Putamen (tissue), 1 donor: ENCODE measurements around the gene GNAQ.
A peak's percentile ranks its signal among the peaks of the same experiment; 100 is the strongest.

ENCODE experiments used
- DNase-seq: peaks from one replicate; pipeline ENCODE4 v3.0.0-alpha.2; 2016; ENCODE audit warnings: low spot score

GNAQ gene

GRCh38 chr9:77843871-77844155, 187.8 kb downstream of the GNAQ start:
- DNase-seq, result no peak

GRCh38 chr9:77843076-77843870, 188.3 kb downstream of the GNAQ start:
- no peak for DNase-seq

- DNase-seq, result no peak
These were observed 189.7 kb downstream of the GNAQ start for GRCh38 chr9:77841739-77842386.

- no peak for DNase-seq
These were observed 192.0 kb downstream of the GNAQ start for GRCh38 chr9:77839459-77840140.

- no peak for DNase-seq
These were observed 192.6 kb downstream of the GNAQ start for GRCh38 chr9:77838986-77839385.

GRCh38 chr9:77834898-77835488, 196.6 kb downstream of the GNAQ start:
- no peak for DNase-seq

GRCh38 chr9:77833561-77834429, 197.8 kb downstream of the GNAQ start:
- DNase-seq, result no peak

GRCh38 chr9:77832639-77833038, 199.0 kb downstream of the GNAQ start:
- DNase-seq, result no peak

GRCh38 chr9:77831781-77832180, 199.8 kb downstream of the GNAQ start:
- DNase-seq, result no peak

- DNase-seq, result no peak
These were observed 200.9 kb downstream of the GNAQ start for GRCh38 chr9:77830618-77831285.

- no peak for DNase-seq
These were observed 202.2 kb downstream of the GNAQ start for GRCh38 chr9:77829420-77829819.

GRCh38 chr9:77827104-77827784, 204.4 kb downstream of the GNAQ start:
- DNase-seq, result no peak

GRCh38 chr9:77826621-77827020, 205.0 kb downstream of the GNAQ start:
- DNase-seq, result no peak

GRCh38 chr9:77826116-77826515, 205.5 kb downstream of the GNAQ start:
- DNase-seq, result no peak

GRCh38 chr9:77825361-77825760, 206.2 kb downstream of the GNAQ start:
- DNase-seq, result no peak

- DNase-seq, result no peak
These were observed 211.2 kb downstream of the GNAQ start for GRCh38 chr9:77820293-77820954.

- DNase-seq, result peak; percentile 32
These were observed 212.0 kb downstream of the GNAQ start for GRCh38 chr9:77819657-77820056.

GRCh38 chr9:77817590-77818311, 213.9 kb downstream of the GNAQ start:
- DNase-seq, result no peak

- DNase-seq, result no peak
These were observed 214.8 kb downstream of the GNAQ start for GRCh38 chr9:77816641-77817341.
